Keratinocyte (primary cell): ENCODE data around the gene DENND11. TPM values are rescaled to one million over a fixed set of nuclear protein-coding genes. Genes with fewer than 3 reads are reported as not detected.

Source experiments
- DNase-seq: peaks from one replicate; pipeline ENCODE4 v3.0.0-alpha.2; 2011; ENCODE audit warnings: low read depth, missing footprints, low spot score
- FAIRE-seq: peaks from 2 replicates; lab custom pipeline; 2011; peaks lifted over from hg19 to GRCh38; lab: Jason Lieb, UNC
- H2AFZ ChIP-seq: 2 replicates; pipeline ENCODE4 v1.6.0; 2012; ENCODE audit warnings: low read length, control low read depth, inconsistent platforms; ENCODE audit not compliant: control insufficient read depth
- H3K27ac ChIP-seq: 2 replicates; pipeline ENCODE4 v1.5.1; 2011; ENCODE audit warnings: low read length; ENCODE audit not compliant: control insufficient read depth, insufficient read depth
- H3K27me3 ChIP-seq: 3 replicates; pipeline ENCODE4 v1.6.0; 2011; ENCODE audit warnings: low read length; ENCODE audit not compliant: control insufficient read depth, insufficient read depth; ENCODE audit errors: extremely low read depth
- H3K36me3 ChIP-seq, 2 experiments: 2 replicates in 1 of 2; 3 replicates in 1 of 2; pipeline ENCODE4 v1.5.1; 2011; ENCODE audit warnings: low read length in 2 of 2, mild to moderate bottlenecking in 1 of 2; ENCODE audit not compliant: control insufficient read depth in 2 of 2, insufficient read depth in 2 of 2; ENCODE audit errors: extremely low read depth in 1 of 2
- H3K4me1 ChIP-seq: 3 replicates; pipeline ENCODE4 v1.5.1; 2011; ENCODE audit warnings: low read length; ENCODE audit not compliant: control insufficient read depth, insufficient read depth; ENCODE audit errors: extremely low read depth
- H3K4me2 ChIP-seq: 3 replicates; pipeline ENCODE4 v1.6.0; 2011; ENCODE audit warnings: low read depth, low read length; ENCODE audit not compliant: control insufficient read depth, insufficient read depth; ENCODE audit errors: extremely low read depth
- H3K4me3 ChIP-seq, 3 experiments: fragments of 200-600 bp in 1 of 3; sonication (generic) in 1 of 3; 2 replicates in 2 of 3; 3 replicates in 1 of 3; pipeline ENCODE4 v1.5.1; 2011 to 2016; ENCODE audit warnings: low read length in 3 of 3, mild to moderate bottlenecking in 3 of 3, control low read depth in 2 of 3, inconsistent platforms in 1 of 3, low read depth in 1 of 3, mixed read lengths in 1 of 3, mixed run types in 1 of 3, moderate library complexity in 1 of 3; ENCODE audit not compliant: control insufficient read depth in 2 of 3, insufficient read depth in 2 of 3; ENCODE audit errors: extremely low read depth in 1 of 3
- H3K79me2 ChIP-seq: 2 replicates; pipeline ENCODE4 v1.6.0; 2012; ENCODE audit warnings: low read length; ENCODE audit not compliant: control insufficient read depth, insufficient read depth
- H3K9ac ChIP-seq: 3 replicates; pipeline ENCODE4 v1.6.0; 2011; ENCODE audit warnings: low read length; ENCODE audit not compliant: control insufficient read depth, insufficient read depth; ENCODE audit errors: extremely low read depth
- H3K9me1 ChIP-seq: 3 replicates; pipeline ENCODE4 v1.6.0; 2011; ENCODE audit warnings: low read length; ENCODE audit not compliant: control insufficient read depth, insufficient read depth; ENCODE audit errors: extremely low read depth
- H3K9me3 ChIP-seq: 2 replicates; pipeline ENCODE4 v1.5.1; 2012; ENCODE audit warnings: low read depth, low read length; ENCODE audit not compliant: control insufficient read depth
- H4K20me1 ChIP-seq: 3 replicates; pipeline ENCODE4 v1.6.0; 2011; ENCODE audit warnings: low read length; ENCODE audit not compliant: control insufficient read depth, insufficient read depth; ENCODE audit errors: extremely low read depth
- CTCF ChIP-seq, 3 experiments: IDR thresholded peaks in 1 of 3; conservative IDR thresholded peaks in 1 of 3; optimal IDR thresholded peaks in 1 of 3; 2 replicates in 2 of 3; 3 replicates in 1 of 3; pipeline versions ENCODE3 to v1.5.1; 2011; ENCODE audit warnings: low read length in 3 of 3, mild to moderate bottlenecking in 3 of 3, moderate library complexity in 2 of 3, control low read depth in 1 of 3, inconsistent platforms in 1 of 3; ENCODE audit not compliant: insufficient read depth in 2 of 3; ENCODE audit errors: extremely low read depth in 1 of 3
- EZH2 ChIP-seq: IDR thresholded peaks from one replicate; pipeline ENCODE4 v1.6.1; 2012; ENCODE audit warnings: inconsistent platforms, mild to moderate bottlenecking, low read length, moderate library complexity
- dilution Hi-C: fragments of 300-500 bp; cut with MboI; formaldehyde crosslinking; loops from one replicate; pipeline ENCODE4 v1.7.0; 2020; ENCODE audit warnings: low sequenced_read_pairs; ENCODE audit not compliant: extremely low pct_ligation_motif_present
- polyA plus RNA-seq, 5 experiments: library from polyadenylated mRNA; depleted of rRNA in 3 of 5; stranded (reverse) in 3 of 5; stranded (forward) in 1 of 5; unstranded in 1 of 5; fragments of >200 nt; gene quantifications; 1 replicate in 1 of 5; 2 replicates in 3 of 5; 3 replicates in 1 of 5; pipeline versions ENCODE4 v1.2.1 to v1.2.3, GENCODE V29; 2011 to 2012; ENCODE audit warnings: missing spikeins in 2 of 5, low read depth in 1 of 5, low replicate concordance in 1 of 5

Gene DENND11
- polyA plus RNA-seq, 1 donor (not counting 4 experiments of a cell fraction or from before 2014, with no cell fraction given): 5.4 TPM

DNA sequence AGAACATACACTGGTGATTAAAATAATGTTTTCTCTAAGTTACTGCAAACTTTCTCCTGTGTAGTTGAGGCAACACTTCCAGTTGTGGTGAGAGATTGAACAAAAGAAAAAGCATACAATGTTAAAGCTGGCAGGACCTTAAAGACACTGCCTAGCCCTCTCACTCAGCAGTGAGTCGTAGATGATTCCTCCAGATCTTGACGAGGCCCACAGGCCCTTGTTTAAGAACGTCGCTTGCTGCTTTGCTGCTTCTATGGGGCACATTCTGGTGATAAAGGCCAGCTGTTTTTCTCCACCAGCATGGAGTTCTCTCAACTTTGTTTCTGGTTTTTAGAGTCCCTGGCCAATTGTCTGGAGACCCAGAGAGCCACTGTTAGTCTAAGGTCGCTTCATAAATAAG is 2.8 kb upstream of the DENND11 start:
- H3K27me3 ChIP-seq: no peaks in the 10 kb centered on the region
- no peak overlapping the region for H3K4me3 ChIP-seq
- no peak overlapping the region for H3K27ac ChIP-seq
- no peaks in the 10 kb centered on the region for H3K9me1 ChIP-seq
- FAIRE-seq (no peak), DNase-seq (no peak)
- no peak overlapping the region for H3K9ac ChIP-seq
- H3K4me2 ChIP-seq: no peak overlapping the region
- TF ChIP-seq EZH2 (no peak), CTCF (optimal IDR thresholded peaks at IDR 0.05 in 1 of 3, IDR thresholded peaks at IDR 0.05 in 1 of 3, conservative IDR thresholded peaks at IDR 0.05 in 1 of 3; ENCODE audit: extremely low read depth in 1 of 3, insufficient read depth in 2 of 3, low read length in 3 of 3) (no peak)
- dilution Hi-C loops: no loop called here
- H4K20me1 ChIP-seq: no peaks in the 10 kb centered on the region
- H3K4me1 ChIP-seq: peaks cover 12% of the 10 kb centered on the region
- H3K79me2 ChIP-seq: no peaks in the 10 kb centered on the region
- H2AFZ ChIP-seq: no peak overlapping the region
- H3K36me3 ChIP-seq: no peaks in the 10 kb centered on the region
- H3K9me3 ChIP-seq: no peaks in the 10 kb centered on the region

DNA sequence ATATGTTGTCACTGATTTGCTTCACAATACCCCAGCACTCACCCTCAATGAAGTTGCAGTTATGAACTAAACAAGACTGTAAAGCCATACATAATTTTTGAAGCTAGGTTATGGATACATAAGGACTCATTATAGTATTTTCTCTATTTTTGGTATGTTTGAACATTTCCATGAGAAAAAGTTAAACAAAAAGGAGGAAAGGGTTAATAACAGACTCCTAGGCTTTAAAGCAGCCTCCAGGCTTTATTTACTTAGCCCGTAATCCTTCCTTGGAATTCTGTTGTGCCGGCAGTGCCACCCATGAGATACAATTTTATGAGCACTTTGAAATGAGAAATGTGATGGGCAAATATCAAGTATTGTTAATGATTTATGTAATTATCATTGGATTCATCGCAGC is 2.1 kb upstream of the DENND11 start:
- Histone ChIP-seq H4K20me1 (no peaks in the 10 kb centered on the region), H3K27me3 (no peaks in the 10 kb centered on the region), H3K36me3 (no peaks in the 10 kb centered on the region), H3K4me3 (no peak overlapping the region), H3K9me1 (no peaks in the 10 kb centered on the region), H3K9ac (no peak overlapping the region), H3K4me2 (no peak overlapping the region), H2AFZ (no peak overlapping the region), H3K27ac (no peak overlapping the region), H3K9me3 (no peaks in the 10 kb centered on the region), H3K79me2 (no peaks in the 10 kb centered on the region), H3K4me1 (peaks cover 12% of the 10 kb centered on the region)
- FAIRE-seq (no peak), DNase-seq (no peak)
- TF ChIP-seq CTCF (optimal IDR thresholded peaks at IDR 0.05 in 1 of 3, IDR thresholded peaks at IDR 0.05 in 1 of 3, conservative IDR thresholded peaks at IDR 0.05 in 1 of 3; ENCODE audit: extremely low read depth in 1 of 3, insufficient read depth in 2 of 3, low read length in 3 of 3) (no peak), EZH2 (no peak)
- dilution Hi-C loops: no loop called here
